ENCODE measurements around the gene LRIF1. TPM values are rescaled to one million over a fixed set of nuclear protein-coding genes. Genes with fewer than 3 reads are reported as not detected.

Gene LRIF1
- total and polyA plus RNA-seq, 2 of the 8 experiments (the other 6 are each of a cell fraction or from before 2014, with no cell fraction given), result 5.2 to 19.3 TPM

DNA sequence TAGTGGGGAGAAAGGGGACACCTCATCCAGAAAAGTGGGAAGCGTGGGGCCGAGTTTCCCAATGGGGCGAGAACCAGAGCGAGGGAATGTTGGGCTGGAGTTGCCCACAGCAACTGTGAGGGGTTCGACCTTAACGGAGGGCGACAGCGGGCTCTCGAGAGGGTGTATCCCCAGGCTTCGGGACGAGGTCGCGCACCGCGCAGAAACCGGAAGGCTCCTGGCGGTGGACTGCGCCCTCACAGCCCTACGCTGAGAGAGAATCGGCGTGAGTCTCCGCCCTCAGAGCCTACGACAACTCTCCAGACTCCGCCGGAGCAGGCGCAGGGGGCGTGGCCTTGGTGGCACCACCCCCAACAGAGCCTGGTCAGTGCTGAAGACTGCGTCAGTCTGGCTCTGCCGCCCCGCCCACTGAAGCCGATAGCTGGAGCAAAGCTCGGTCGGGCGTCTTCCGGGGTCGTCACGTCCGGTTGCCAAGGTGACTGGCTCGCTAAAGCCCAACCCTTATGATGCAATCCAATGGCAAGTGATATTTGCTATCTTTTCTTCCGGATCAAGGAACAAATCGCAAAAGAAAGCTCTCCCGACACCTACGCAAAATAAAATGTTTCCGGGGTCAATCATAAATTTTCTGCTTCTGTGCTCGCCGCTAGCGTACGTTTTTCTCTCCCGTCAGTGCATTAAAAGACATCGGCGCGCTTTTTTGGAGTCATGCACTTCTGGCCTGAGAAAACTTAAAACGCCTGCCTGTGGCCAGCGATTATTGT is at the start of gene LRIF1 (continued):
- TF ChIP-seq CHD7 (IDR thresholded peaks at IDR 0.05; ENCODE audit: insufficient replicate concordance, low read length), result no peak
- TF ChIP-seq CHD1 (IDR thresholded peaks at IDR 0.05; ENCODE audit: low read depth, low read length), result no peak
- TF ChIP-seq CBX8 (IDR thresholded peaks at IDR 0.05; ENCODE audit: borderline replicate concordance, low read depth, low read length), result no peak
- TF ChIP-seq TCF12 (IDR thresholded peaks at IDR 0.05; ENCODE audit: low read depth, low read length), result no peak
- TF ChIP-seq TEAD4 (IDR thresholded peaks at IDR 0.05; ENCODE audit: low read depth, low read length), result no peak
- TF ChIP-seq, protein P1, sequence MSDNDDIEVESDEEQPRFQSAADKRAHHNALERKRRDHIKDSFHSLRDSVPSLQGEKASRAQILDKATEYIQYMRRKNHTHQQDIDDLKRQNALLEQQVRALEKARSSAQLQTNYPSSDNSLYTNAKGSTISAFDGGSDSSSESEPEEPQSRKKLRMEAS (IDR thresholded peaks at IDR 0.05), result no peak
- TF ChIP-seq SIRT6 (IDR thresholded peaks at IDR 0.05; ENCODE audit: low read length), result no peak
- TF ChIP-seq ASH2L (IDR thresholded peaks at IDR 0.05; ENCODE audit: low read length), result peak; percentile 76
- peak; percentile 79 for TF ChIP-seq GABPA (IDR thresholded peaks at IDR 0.05; ENCODE audit: borderline replicate concordance, insufficient read depth, low read length)
- TF ChIP-seq TAF1 (IDR thresholded peaks at IDR 0.05; ENCODE audit: low read depth, low read length), result peak; percentile 52
- no peak for TF ChIP-seq RXRA (IDR thresholded peaks at IDR 0.05; ENCODE audit: insufficient read depth, low read depth, low read length)
